GM18511 (cell line): ENCODE measurements around the gene ADCYAP1R1.

Experiments
- ATAC-seq: cut with Tn5 transposase; IDR thresholded peaks from one replicate; pipeline ENCODE4 v1.9.1; 2021; ENCODE audit warnings: mild to moderate bottlenecking, moderate library complexity; ENCODE audit not compliant: unreplicated experiment

The ADCYAP1R1 gene

GRCh38 chr7:31051598-31052486 lies at the start of gene ADCYAP1R1:
ADCYAP1R1 (plus strand) TSS chr7:31052308; CDS start chr7:31063265, 10,957 bp downstream.
- no peak for ATAC-seq

GRCh38 chr7:31003097-31003496 lies 49.0 kb upstream of the ADCYAP1R1 start:
- no peak for ATAC-seq

- no peak for ATAC-seq
Measured at GRCh38 chr7:31003721-31004120, 48.4 kb upstream of the ADCYAP1R1 start.

GRCh38 chr7:31004393-31004792 lies 47.7 kb upstream of the ADCYAP1R1 start:
- no peak for ATAC-seq

GRCh38 chr7:31006857-31007256 lies 45.3 kb upstream of the ADCYAP1R1 start:
- ATAC-seq, result no peak

- ATAC-seq, result no peak
Measured at GRCh38 chr7:31007634-31008033, 44.5 kb upstream of the ADCYAP1R1 start.

GRCh38 chr7:31014826-31015225 lies 37.3 kb upstream of the ADCYAP1R1 start:
- no peak for ATAC-seq

- no peak for ATAC-seq
Measured at GRCh38 chr7:31017032-31017675, 35.0 kb upstream of the ADCYAP1R1 start.

GRCh38 chr7:31017721-31018120 lies 34.4 kb upstream of the ADCYAP1R1 start:
- no peak for ATAC-seq

- no peak for ATAC-seq
Measured at GRCh38 chr7:31019509-31019908, 32.6 kb upstream of the ADCYAP1R1 start.

- no peak for ATAC-seq
Measured at GRCh38 chr7:31020161-31020560, 31.9 kb upstream of the ADCYAP1R1 start.

GRCh38 chr7:31020652-31021051 lies 31.5 kb upstream of the ADCYAP1R1 start:
- no peak for ATAC-seq

GRCh38 chr7:31022117-31022516 lies 30.0 kb upstream of the ADCYAP1R1 start:
- ATAC-seq, result no peak

GRCh38 chr7:31022726-31023125 lies 29.4 kb upstream of the ADCYAP1R1 start:
- ATAC-seq, result no peak

GRCh38 chr7:31023877-31024276 lies 28.2 kb upstream of the ADCYAP1R1 start:
- ATAC-seq, result no peak

GRCh38 chr7:31027161-31027965 lies 24.7 kb upstream of the ADCYAP1R1 start:
- no peak for ATAC-seq

- no peak for ATAC-seq
Measured at GRCh38 chr7:31028006-31028405, 24.1 kb upstream of the ADCYAP1R1 start.

- ATAC-seq, result no peak
Measured at GRCh38 chr7:31028417-31028992, 23.6 kb upstream of the ADCYAP1R1 start.

- no peak for ATAC-seq
Measured at GRCh38 chr7:31029251-31030042, 22.7 kb upstream of the ADCYAP1R1 start.

- ATAC-seq, result no peak
Measured at GRCh38 chr7:31033674-31034300, 18.3 kb upstream of the ADCYAP1R1 start.
